Neuronal stem cell (in vitro differentiated cells): ENCODE measurements around the gene GJC1.

Experiments
- DNase-seq: peaks from one replicate; pipeline ENCODE4 v3.0.0-alpha.2; 2013; ENCODE audit warnings: low spot score
- H2AFZ ChIP-seq: one replicate; pipeline ENCODE4 v1.6.1; 2013; ENCODE audit warnings: mild to moderate bottlenecking, low read length, inconsistent platforms
- H2AK5ac ChIP-seq: 2 replicates; pipeline ENCODE4 v1.6.1; 2013; ENCODE audit warnings: low read depth, mild to moderate bottlenecking, inconsistent platforms, low read length, moderate library complexity, mixed read lengths
- H2BK120ac ChIP-seq: 2 replicates; pipeline ENCODE4 v1.6.1; 2013; ENCODE audit warnings: low read depth, mild to moderate bottlenecking, inconsistent platforms, low read length, moderate library complexity, mixed read lengths
- H2BK12ac ChIP-seq: one replicate; pipeline ENCODE4 v1.6.1; 2013; ENCODE audit warnings: low read length, inconsistent platforms
- H2BK15ac ChIP-seq: 2 replicates; pipeline ENCODE4 v1.6.1; 2013; ENCODE audit warnings: mild to moderate bottlenecking, low read length, inconsistent platforms, mixed read lengths
- H2BK5ac ChIP-seq: one replicate; pipeline ENCODE4 v1.6.1; 2013; ENCODE audit warnings: inconsistent platforms, mild to moderate bottlenecking, low read length, moderate library complexity
- H3K14ac ChIP-seq: one replicate; pipeline ENCODE4 v1.6.1; 2013; ENCODE audit warnings: low read length, inconsistent platforms
- H3K18ac ChIP-seq: 2 replicates; pipeline ENCODE4 v1.6.1; 2013; ENCODE audit warnings: low read length, inconsistent platforms
- H3K23ac ChIP-seq: 2 replicates; pipeline ENCODE4 v1.6.1; 2013; ENCODE audit warnings: low read depth, mild to moderate bottlenecking, mixed read lengths, low read length, inconsistent platforms; ENCODE audit not compliant: poor library complexity
- H3K27ac ChIP-seq: replicated peaks from 3 replicates; pipeline ENCODE4 v1.5.1; 2013; ENCODE audit warnings: low read length, inconsistent platforms
- H3K27me3 ChIP-seq, 3 experiments: 2 replicates each; pipeline ENCODE4 v1.6.1; 2013; ENCODE audit warnings: low read length in 3 of 3, mild to moderate bottlenecking in 2 of 3, inconsistent platforms in 1 of 3, low read depth in 1 of 3, mixed read lengths in 1 of 3, moderate library complexity in 1 of 3; ENCODE audit not compliant: control insufficient read depth in 3 of 3, insufficient read depth in 3 of 3
- H3K36me3 ChIP-seq, 2 donors: replicated peaks in 1 of 2; 2 replicates each; pipeline ENCODE4 v1.6.1; 2013; ENCODE audit warnings: low read length in 2 of 2; ENCODE audit not compliant: control insufficient read depth in 2 of 2, insufficient read depth in 2 of 2
- H3K4ac ChIP-seq: 2 replicates; pipeline ENCODE4 v1.6.1; 2013; ENCODE audit warnings: inconsistent platforms, mild to moderate bottlenecking, low read length, moderate library complexity
- H3K4me1 ChIP-seq, 2 donors: 1 replicate in 1 of 2; 2 replicates in 1 of 2; pipeline ENCODE4 v1.6.1; 2013; ENCODE audit warnings: low read length in 2 of 2, low read depth in 1 of 2; ENCODE audit not compliant: control insufficient read depth in 2 of 2, insufficient read depth in 1 of 2
- H3K4me2 ChIP-seq: one replicate; pipeline ENCODE4 v1.6.1; 2013; ENCODE audit warnings: mild to moderate bottlenecking, low read length, inconsistent platforms; ENCODE audit not compliant: insufficient read depth, poor library complexity, severe bottlenecking
- H3K4me3 ChIP-seq, 2 donors: 2 replicates each; pipeline ENCODE4 v1.5.1; 2013; ENCODE audit warnings: low read length in 2 of 2, mild to moderate bottlenecking in 2 of 2, inconsistent platforms in 1 of 2, moderate library complexity in 1 of 2
- H3K79me1 ChIP-seq: one replicate; pipeline ENCODE4 v1.6.1; 2013; ENCODE audit warnings: low read depth, mild to moderate bottlenecking, inconsistent platforms, low read length, moderate library complexity
- H3K9ac ChIP-seq: one replicate; pipeline ENCODE4 v1.6.1; 2013; ENCODE audit warnings: mild to moderate bottlenecking, low read depth, low read length, inconsistent platforms; ENCODE audit not compliant: poor library complexity
- H3K9me3 ChIP-seq, 2 donors: replicated peaks in 1 of 2; 2 replicates each; pipeline versions ENCODE3 to v1.6.1; 2013; ENCODE audit warnings: low read length in 2 of 2, mild to moderate bottlenecking in 2 of 2, inconsistent platforms in 1 of 2, low read depth in 1 of 2, mixed read lengths in 1 of 2, moderate library complexity in 1 of 2; ENCODE audit not compliant: control insufficient read depth in 2 of 2, insufficient read depth in 1 of 2
- H4K8ac ChIP-seq: one replicate; pipeline ENCODE4 v1.6.1; 2013; ENCODE audit warnings: low read depth, mild to moderate bottlenecking, inconsistent platforms, low read length, moderate library complexity
- H4K91ac ChIP-seq: one replicate; pipeline ENCODE4 v1.6.1; 2013; ENCODE audit warnings: low read length, low read depth, mild to moderate bottlenecking, inconsistent platforms; ENCODE audit not compliant: poor library complexity
- WGBS, 2 donors: extraction: QIAGEN DNeasy Blood & Tissue Kit; methylation state at CpG; one replicate each; pipeline ENCODE4 v1.1.7; 2013; ENCODE audit warnings: missing lambda C conversion rate in 2 of 2, mixed read lengths in 1 of 2; ENCODE audit not compliant: insufficient read length in 2 of 2, insufficient replicate concordance in 1 of 2; ENCODE audit errors: extremely low coverage in 2 of 2; 5-methylcytosine and 5-hydroxymethylcytosine counted together

The GJC1 gene

GRCh38 chr17:44767493-44767892 is 62.6 kb downstream of the GJC1 start:
- Histone ChIP-seq H2BK120ac (no peak overlapping the region), H3K27me3 (peaks cover 0 to 12% (median 0%) of the 10 kb centered on the region in 3 experiments), H2BK15ac (no peak overlapping the region), H3K4me1 (peaks cover 2% of the 10 kb centered on the region in 2 donors), H3K4me3 (no peak overlapping the region), H3K27ac (no peak overlapping the region), H2AK5ac (peak overlapping the region; percentile 12), H3K9me3 (no peaks in the 10 kb centered on the region), H4K91ac (no peak overlapping the region), H3K36me3 (no peaks in the 10 kb centered on the region), H3K4ac (no peak overlapping the region), H4K8ac (no peak overlapping the region), H2BK12ac (no peak overlapping the region), H2AFZ (no peak overlapping the region), H2BK5ac (no peak overlapping the region), H3K79me1 (peaks cover 3% of the 10 kb centered on the region), H3K9ac (no peak overlapping the region), H3K14ac (no peak overlapping the region), H3K18ac (no peak overlapping the region), H3K23ac (no peak overlapping the region), H3K4me2 (no peak overlapping the region)
- DNase-seq: no peak
- no CpG with 5 or more reads among the region's 4 CpGs for WGBS, 2 donors

GRCh38 chr17:44766409-44767038 is 63.6 kb downstream of the GJC1 start:
- Histone ChIP-seq H2BK15ac (no peak overlapping the region), H3K9ac (peak overlapping the region; percentile 12), H2AK5ac (peak overlapping the region; percentile 60), H3K79me1 (peaks cover 1% of the 10 kb centered on the region), H4K91ac (no peak overlapping the region), H3K4me3 (no peak overlapping the region), H3K18ac (no peak overlapping the region), H2BK12ac (no peak overlapping the region), H2BK5ac (no peak overlapping the region), H3K36me3 (no peaks in the 10 kb centered on the region), H2AFZ (no peak overlapping the region), H3K9me3 (no peaks in the 10 kb centered on the region), H3K14ac (no peak overlapping the region), H2BK120ac (no peak overlapping the region), H3K27ac (no peak overlapping the region), H3K4me1 (peaks cover 2% of the 10 kb centered on the region in 2 donors), H3K23ac (no peak overlapping the region), H3K27me3 (peaks cover 0 to 12% (median 0%) of the 10 kb centered on the region in 3 experiments), H3K4me2 (no peak overlapping the region), H4K8ac (no peak overlapping the region), H3K4ac (no peak overlapping the region)
- DNase-seq: no peak
- WGBS, 2 donors: no CpG with 5 or more reads among the region's 8 CpGs

- Histone ChIP-seq H4K8ac (no peak overlapping the region), H3K4ac (no peak overlapping the region), H3K79me1 (peaks cover 1% of the 10 kb centered on the region), H3K18ac (no peak overlapping the region), H3K4me2 (no peak overlapping the region), H2AFZ (no peak overlapping the region), H3K9me3 (no peaks in the 10 kb centered on the region), H3K4me1 (peaks cover 2% of the 10 kb centered on the region in 2 donors), H3K27ac (no peak overlapping the region), H2BK5ac (no peak overlapping the region), H3K4me3 (no peak overlapping the region), H3K27me3 (peaks cover 0 to 16% (median 0%) of the 10 kb centered on the region in 3 experiments), H3K23ac (no peak overlapping the region), H3K36me3 (no peaks in the 10 kb centered on the region), H4K91ac (no peak overlapping the region), H2BK12ac (no peak overlapping the region), H2AK5ac (no peak overlapping the region), H2BK15ac (no peak overlapping the region), H3K9ac (no peak overlapping the region), H3K14ac (no peak overlapping the region), H2BK120ac (no peak overlapping the region)
- WGBS, 2 donors: no CpG with 5 or more reads among the region's 11 CpGs
- no peak for DNase-seq
Observed at GRCh38 chr17:44765965-44766364, 64.1 kb downstream of the GJC1 start.

DNA sequence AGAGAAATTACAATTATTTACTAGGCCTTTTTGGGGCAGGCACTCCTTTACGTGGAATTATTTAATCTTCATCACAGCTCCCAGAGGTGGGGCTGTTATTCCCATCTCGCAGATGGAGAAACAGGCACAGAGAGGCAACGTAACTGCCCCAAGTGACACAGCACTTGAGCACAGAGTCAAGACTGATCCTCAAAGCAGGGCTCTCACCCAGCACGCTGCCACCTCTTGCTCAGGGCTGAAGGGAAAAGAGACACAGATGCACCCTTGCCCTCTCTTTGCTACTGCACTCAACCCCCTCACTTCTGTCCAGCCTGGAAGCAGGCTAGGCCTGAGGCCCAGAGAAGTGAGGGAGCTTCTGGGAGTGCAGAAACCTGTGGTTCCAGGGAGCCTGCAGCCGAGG is 66.9 kb downstream of the GJC1 start:
- Histone ChIP-seq H3K14ac (no peak overlapping the region), H3K79me1 (peaks cover 1% of the 10 kb centered on the region), H2BK120ac (no peak overlapping the region), H3K18ac (no peak overlapping the region), H3K27ac (no peak overlapping the region), H2BK5ac (no peak overlapping the region), H3K9me3 (no peaks in the 10 kb centered on the region), H4K91ac (no peak overlapping the region), H2AFZ (no peak overlapping the region), H3K4me3 (no peak overlapping the region), H3K9ac (no peak overlapping the region), H3K4ac (no peak overlapping the region), H2BK12ac (no peak overlapping the region), H2AK5ac (no peak overlapping the region), H2BK15ac (no peak overlapping the region), H3K36me3 (no peaks in the 10 kb centered on the region), H3K4me1 (peaks cover 6% of the 10 kb centered on the region in 2 donors), H3K4me2 (no peak overlapping the region), H3K23ac (no peak overlapping the region), H3K27me3 (peaks cover 1 to 33% (median 16%) of the 10 kb centered on the region in 3 experiments), H4K8ac (no peak overlapping the region)
- WGBS, 2 donors: no CpG with 5 or more reads among the region's 5 CpGs
- DNase-seq: no peak
